GM21360 (cell line): ENCODE results near the gene KRT79.
"Not testable (repeated sequence)": the region's sequence is repeated elsewhere in the genome, so short reads cannot be mapped to it uniquely, and the experiment has no call there.

Source experiments
- ATAC-seq: cut with Tn5 transposase; IDR thresholded peaks from one replicate; pipeline ENCODE4 v1.9.1; 2021; ENCODE audit warnings: mild to moderate bottlenecking, moderate library complexity; ENCODE audit not compliant: unreplicated experiment

The KRT79 gene

DNA sequence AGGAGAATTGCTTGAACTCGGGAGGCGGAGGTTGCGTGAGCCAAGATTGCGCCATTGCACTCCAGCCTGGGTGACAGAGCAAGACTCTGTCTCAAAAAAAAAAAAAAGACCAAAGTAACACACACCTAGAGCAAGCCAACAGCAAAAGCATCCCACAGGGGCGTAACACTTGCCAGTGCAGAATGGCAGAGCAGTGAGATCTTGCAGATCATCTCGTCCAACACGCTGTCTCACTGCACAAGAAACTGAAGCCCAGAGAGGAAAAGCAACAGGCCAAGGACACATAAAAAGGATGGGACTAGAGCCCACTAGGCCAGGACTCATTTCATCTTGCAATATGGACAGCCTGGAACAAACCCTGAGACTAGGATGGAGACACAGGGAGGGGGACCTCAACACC is 27.4 kb upstream of the KRT79 start:
- ATAC-seq, result no peak

DNA sequence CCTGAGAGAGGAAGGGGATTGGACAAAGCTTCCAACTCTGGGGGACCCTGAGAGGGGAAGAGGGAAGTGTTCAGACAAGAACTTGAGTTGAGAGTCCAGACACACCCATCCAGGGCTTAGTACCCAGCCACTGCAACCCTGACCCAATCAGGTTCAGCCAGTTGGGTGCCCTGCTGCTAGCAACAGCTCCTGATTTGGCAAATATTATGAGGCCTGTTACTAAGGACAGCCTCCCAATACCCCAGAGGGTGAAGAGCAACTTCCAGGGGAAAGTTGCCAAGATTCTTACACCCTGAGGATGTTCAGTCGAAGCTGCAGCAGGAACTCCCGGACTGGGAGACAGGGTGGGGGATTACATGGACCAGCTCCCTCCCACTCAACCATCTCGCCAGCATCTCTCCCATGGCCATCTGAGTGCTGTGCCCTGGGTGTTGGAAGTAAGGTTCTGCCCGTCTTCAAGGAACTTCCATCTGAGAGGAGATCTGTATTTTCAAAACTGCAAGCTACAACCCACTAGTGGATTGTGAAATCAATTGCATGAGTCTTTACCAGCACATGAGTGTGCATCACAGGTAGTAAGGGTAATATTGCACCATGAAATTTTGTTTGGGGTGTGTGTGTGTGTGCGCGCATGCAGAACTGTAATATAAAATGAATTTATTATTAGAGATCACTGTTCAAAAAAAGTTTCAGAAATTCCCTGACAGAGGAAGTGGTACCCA is 26.2 kb upstream of the KRT79 start:
- ATAC-seq, result no peak

DNA sequence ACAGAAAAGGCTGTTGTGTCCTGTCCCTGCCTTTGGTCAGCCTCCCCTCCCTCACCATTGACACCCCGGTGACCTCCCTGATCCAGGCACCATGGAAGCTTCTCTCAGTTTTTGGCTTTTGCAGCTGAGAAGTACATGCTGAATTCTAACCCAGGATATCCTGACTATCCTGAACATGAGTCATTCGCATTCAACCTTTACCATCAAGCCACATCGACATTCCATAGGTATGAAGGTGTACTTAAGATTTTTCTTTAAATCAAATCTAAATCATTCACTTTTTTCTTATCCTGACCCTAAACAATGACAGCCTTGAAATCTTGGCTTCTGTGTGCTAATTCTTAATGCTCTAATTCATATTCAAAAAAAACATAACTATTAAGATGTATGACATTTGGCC is 23.4 kb upstream of the KRT79 start:
- no peak for ATAC-seq

DNA sequence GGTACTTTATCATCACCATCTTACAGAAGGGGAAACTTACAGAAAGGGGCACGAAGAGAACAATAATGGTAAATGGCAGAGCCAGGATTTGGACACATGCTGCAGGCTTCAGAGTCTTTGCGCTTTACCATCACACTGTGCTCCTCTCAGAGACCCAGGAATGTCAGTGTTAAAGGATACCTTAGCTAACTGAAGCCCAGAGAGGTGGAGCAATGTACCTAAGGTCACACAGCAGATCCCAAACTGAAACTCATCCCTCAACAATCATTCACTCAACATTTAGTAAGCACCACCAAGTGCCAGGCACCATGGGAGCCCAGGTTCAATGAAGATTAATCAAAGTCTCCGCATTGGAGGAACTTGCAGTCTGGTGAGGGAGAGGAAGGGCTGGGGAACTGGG is 22.7 kb upstream of the KRT79 start:
- ATAC-seq, result no peak

DNA sequence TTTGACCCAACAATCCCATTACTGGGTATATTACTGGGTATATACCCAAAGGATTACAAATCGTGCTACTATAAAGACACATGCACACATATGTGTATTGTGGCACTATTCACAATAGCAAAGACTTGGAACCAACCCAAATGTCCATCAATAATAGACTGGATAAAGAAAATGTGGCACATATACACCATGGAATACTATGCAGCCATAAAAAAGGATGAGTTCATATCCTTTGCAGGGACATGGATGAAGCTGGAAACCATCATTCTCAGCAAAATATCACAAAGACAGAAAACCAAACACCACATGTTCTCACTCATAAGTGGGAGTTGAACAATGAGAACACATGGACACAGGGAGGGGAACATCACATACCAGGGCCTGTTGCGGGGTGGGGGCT is 22.0 kb upstream of the KRT79 start:
- ATAC-seq, result not testable (repeated sequence)

DNA sequence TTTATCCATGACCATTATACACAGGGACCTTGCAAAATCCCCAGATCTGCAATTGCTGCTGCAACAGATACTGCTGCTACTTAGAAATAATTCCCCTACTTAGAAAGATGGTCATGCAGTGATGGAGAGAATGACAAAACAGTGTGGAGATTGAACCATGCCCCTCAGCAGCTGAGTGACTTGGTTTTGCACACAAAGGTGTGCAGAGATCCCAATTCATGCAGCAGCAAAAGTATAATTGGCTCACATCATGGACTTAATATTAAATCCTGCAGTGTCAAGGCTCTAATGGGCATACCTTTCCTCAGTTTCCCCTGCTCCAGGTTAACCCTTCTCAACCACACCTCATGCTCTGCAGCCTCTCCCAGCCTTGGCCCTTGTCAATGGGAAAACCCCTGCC is 17.7 kb upstream of the KRT79 start:
- no peak for ATAC-seq

DNA sequence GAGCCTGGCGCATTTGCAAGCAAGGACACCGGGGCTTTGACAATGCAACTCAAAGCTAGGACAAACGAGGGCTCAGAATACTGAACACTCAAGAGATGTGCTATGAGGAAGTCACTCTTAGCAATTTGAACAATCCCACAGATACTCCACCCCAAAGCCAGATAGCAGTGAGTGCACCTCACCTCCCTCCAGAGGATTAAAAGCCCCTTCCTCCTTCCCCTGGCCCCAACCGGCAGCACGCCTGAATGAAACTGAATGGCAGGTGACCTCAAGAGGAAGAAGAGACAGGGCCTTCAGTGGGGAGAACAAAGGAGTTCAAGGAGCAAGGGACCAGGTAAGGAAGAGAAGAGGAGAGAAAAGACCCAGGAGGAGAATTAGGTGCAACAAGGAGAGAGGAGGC is 16.6 kb upstream of the KRT79 start:
- no peak for ATAC-seq

DNA sequence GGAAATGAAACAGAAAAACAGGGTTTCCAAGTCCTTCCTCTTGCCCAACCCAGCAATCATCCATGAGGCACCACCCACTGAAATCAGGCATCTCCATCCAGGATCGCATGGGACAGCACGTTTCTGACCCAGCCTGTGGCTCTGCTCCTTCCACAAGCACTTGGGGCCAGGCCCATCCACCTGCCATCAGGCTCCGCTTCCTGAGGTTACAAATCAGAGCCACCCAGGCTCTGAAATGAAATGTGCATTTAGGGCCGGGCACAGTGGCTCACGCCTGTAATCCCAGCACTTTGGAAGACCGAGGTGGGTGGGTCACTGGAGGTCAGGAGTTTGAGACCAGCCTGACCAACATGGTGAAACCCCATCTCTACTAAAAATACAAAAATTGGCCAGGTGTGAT is 15.4 kb upstream of the KRT79 start:
- ATAC-seq, result no peak

DNA sequence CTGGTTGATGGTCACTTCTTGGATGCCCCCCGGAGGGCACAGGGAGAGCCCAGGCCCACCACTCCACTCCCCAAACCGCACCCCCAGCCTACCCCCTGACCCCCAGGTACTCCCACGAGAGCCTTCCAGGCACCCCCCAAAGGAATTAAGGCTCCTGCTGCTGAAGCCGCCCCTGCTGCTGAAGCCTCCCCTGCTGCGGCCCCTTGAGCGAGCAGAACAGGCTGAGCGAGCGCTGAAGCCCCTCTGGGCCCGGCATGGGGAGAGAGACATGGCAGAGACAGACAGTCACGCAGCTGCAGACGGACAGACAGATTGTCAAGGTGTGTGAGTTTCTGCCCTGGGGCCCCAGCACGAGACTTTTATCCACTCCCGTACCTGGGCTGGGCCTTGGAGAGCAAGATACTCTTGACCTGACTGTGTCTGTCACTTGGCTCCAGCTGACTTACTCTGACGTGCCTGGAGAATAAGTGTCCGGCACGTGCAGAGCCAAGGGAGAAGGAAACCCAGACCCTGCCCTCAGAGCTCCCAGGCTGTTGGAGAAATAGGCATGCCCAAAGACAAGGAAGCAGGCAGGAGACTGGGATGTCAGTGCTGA is 14.6 kb upstream of the KRT79 start, which contains the start of gene KRT78:
Gene KRT78, minus strand, starts transcription at position 334 of the 595 bp plus-strand sequence. Its CDS starts 64 bp downstream, at position 270.
- no peak for ATAC-seq

DNA sequence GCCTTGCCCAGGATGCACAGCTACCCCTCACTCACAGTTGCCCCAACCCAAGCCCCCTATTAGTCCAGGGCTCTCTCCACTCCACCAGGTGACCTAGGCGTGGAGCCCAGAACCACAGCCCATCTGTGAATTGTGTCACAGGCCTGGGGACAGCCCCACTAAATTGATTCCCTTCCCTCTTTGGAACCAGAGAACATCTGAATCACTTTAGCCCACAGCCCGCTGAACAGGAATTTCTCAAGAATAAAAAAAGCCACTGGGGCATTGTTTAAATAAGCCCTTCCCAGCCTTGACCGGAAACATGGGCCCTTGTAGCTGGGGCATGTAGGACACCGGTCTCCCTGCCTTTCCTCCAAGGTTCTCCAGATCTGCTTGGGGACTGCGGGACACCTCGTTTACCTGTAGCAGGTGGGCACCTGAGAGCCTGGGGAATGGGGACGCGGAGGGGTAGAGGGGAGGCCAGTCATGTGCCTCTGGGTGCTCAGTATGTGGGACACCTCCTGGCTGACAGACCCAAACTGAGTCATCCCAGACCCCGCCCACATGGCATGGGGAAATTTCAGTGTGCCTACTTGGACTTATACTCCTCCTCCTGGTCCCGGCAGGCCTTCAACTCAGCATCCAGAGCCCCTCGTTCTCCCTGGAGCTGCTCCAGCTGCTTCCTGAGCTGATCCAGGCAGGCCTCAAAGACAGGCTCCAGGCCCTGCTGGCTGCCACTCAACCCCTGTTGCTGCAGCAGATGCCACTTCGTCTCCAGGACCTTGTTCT is 13.4 kb upstream of the KRT79 start:
- no peak for ATAC-seq

DNA sequence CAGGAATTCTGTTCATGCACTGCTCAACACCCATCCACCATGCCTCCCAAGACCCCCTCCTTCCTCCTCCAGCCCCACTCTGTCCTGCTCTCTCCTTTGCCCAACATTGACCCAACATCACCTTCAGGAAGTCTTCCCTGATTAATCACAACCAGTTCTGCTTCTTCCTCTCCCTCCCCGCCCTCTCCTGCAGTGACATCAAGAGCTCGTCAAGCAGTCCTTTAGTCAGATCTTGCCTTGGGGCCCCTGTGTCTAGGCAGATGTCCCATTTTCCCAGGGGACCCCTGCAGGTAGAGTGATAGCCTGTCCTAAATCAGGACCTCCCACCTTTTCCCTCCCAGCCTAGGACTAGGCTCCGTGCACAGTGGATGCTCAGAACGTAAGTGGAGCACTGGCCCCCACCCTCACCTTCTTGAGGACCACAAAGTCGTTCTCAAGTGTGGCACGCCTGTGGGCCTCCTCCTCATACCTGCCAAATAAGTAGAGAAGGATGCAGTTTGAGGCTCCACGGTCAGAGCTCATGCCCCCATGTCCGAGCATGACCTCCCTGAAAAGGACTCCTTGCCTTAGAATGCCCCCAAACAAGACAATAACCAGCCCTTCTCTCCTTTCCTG is 12.4 kb upstream of the KRT79 start:
- no peak for ATAC-seq

DNA sequence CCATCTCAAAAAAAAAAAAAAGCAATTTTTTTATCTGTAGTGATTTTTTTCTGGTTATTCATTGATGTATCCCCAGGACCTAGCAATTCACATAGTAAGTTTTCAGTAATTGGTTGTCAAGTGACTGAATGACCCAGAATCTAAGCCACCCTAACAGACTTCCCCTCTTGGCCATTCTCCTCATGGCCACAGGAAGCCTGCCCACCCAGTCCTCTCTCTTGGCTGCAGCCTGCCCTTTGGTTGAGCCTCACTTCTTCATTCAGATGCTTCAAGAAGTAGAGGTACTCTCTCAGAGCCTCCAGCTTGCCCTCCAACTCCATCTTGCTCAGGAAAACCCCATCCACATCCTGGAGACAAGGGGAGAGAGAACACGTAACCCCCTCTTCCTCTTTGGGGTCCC is 11.8 kb upstream of the KRT79 start:
- no peak for ATAC-seq

DNA sequence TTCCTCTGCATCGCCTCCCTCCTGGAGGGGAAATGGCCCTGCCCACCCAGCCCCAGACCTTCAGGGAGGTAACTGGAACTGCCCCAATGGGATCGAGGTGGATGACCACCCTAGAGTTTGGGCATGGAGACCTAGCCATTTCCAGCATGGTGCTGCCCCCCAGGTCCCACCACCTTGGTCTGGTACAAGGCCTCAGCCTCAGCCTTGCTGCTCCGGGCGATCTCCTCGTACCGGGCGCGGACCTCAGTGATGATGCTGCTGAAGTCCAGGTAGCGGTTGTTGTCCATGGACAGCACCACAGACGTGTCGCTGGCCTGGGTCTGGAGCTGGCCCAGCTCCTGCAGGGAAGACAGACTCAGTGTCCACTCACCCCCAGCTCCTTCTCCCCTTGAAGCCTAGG is 10.3 kb upstream of the KRT79 start:
- no peak for ATAC-seq

DNA sequence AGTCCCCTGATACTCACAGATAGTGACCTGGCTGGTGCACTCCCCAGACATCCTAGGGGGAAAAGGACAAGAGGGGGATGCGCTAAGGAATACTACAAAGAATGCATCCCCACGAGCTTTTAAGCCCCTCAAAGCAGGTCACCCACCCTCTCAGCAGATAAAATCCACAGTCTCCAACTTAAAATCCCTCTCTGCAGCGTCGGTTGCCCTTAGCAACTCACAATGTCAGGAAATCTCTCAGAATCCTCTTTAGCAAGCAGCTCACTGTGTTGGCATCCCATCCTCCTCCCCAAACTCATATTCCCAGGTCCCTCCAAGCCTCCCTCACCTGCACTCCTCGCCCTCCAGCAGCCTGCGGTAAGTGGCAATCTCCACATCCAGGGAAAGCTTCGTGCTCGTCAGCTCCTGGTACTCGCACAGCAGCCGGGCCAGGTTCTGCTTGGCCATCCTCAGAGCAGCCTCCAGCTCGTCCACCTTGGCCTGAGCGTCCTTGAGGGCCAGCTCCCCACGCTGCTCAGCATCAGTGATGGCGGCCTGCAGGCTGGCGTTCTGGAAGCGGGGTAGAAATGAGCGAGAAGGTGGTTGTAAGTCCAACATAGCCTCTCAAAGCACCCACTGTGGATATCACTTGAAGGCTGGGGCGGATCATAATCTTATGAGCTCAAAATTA is 5.5 kb upstream of the KRT79 start:
- ATAC-seq, result no peak

DNA sequence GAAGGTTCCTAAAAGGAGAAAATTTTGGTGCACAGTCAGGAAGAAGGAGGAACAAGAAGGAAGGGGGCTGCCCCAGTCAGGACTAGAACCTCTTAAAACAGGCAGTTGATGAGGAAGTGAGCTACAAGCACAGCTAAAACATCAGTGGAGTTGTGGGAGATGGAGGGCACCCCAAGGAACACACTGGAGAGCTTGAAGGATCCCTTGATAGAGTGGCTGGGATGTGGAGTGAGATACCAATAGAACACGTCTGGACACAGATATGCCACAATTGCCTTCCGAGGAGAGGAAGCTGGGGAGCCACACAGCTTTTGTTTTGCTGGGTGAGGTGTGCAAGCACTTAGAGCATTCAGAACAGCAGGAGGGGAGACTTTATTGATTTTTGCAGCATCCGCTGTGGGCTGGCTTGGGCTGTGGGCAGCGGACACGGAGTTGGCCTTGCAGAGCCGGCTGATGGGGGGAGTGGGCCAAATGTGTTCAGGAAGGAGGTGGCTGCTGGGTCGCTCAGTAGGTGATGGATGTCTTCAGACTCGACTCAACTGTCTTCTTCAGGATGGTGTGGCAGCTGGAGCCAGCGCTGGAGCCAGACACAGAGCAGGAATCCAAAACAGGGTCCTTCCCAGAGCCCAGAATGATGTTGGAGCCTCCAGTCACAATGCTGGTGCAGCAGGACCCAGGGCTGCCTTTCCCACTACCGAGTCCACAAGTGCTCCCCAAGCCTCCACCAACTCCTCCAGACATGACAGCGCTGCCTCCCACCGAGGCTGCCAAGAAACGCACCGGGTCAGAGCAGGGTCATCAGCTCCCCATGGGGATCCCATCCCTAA is 4.7 kb upstream of the KRT79 start:
- ATAC-seq, result no peak

DNA sequence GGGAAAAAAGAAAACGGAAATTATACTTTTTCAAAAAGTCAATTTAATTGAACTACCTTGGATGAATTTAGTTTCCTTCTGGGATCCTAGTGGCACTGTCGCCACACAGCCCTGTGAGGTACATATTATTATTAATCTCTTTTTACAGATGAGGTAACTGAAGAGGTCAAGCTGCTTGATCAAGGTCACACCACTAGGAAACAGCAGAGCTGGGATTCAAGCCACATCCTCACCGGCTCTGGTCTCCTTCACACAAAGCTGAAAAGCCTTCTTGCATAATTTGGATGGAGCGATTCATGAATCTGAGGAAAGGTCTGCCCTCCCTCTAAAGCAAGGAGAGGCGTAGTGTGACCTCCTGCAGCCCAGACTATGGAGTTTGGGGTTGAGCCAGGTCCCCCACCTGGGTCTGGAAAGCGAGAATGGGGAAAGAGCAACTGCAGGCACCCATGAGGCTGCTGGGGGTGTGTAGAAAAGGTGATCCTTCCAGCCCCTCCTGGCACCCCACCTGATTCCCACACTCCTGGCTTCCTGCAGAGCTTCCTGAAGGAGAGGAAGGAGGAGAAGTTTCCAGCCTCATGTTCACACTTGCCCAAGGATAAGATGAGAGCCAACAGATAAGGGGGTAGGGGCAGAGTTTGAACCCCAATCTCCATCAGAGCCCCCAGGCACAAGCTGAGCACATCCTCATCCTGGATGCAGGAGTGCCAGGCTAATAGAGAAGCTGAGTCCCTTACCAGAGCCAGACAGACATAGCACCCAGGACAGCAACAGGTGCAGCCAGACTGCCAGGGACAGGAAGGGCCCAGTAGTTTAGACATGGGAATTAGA is 3.9 kb upstream of the KRT79 start:
- no peak for ATAC-seq

DNA sequence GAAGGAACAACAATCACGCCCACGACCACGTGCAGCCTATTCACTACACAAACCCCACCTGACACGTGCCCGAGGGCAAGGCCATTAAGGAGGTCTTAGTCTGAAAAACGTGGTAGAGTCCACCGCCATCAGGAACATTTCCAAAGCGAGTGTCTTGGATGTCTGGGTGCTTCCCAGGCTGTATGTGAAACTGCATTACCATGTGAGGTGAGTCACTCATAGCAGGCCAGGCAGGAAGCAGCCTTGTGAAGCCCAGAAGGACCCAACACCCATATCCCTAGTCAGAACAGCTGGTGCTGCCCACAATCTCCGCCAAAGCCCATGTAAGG is 3.3 kb upstream of the KRT79 start:
- ATAC-seq, result no peak

DNA sequence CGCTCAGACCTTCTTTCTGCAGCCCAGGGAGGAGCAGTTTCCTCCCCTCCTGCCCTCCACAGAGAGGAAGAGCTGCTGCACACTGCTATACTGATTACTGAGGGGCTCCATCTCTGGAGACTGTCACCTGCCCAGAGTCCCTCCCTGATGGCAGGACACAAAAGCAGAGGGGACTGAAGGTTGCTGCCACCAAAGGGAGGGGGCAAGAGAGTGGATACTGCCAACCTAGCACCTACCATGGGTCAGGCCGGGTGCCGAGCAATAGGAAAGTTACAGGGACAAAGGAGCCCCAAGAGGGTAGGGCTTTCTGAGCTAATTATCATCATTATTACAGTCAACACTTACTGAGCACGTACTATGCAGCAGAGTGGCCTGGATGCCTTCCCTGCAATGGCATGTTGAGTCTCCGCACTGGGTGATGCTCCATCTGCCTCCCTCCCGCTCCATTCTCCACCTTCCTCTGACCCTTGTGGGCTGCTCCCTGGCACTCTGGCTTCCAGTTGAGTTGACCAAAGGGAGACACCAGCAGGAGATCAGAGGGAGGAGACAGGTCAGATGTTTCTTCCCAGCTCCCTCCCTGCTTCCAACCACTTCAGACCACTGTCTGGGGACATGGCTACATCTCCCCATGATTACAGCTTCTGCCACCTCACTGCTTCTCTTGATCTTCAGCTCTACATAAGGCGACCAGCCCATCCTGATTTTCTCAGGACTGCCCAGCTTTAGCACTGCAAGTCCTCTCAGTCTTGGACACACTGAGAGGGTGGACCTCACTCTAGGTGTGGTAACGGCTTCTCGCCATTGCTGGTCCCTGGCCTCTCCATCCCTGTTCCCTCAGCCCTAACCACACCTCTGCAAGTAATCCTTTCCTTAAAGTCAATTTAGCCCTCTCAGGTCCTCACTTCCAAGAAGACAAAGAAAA is 2.6 kb upstream of the KRT79 start:
- ATAC-seq, result no peak
